GM18858 (cell line): Measurements from ENCODE around the gene TEKT5.
"Not testable (repeated sequence)": the region's sequence is repeated elsewhere in the genome, so short reads cannot be mapped to it uniquely, and the experiment has no call there.

Experiments used
- ATAC-seq: cut with Tn5 transposase; IDR thresholded peaks from one replicate; pipeline ENCODE4 v1.9.1; 2021; ENCODE audit not compliant: unreplicated experiment

TEKT5 gene

GRCh38 chr16:10637337-10638037 lies 57.2 kb downstream of the TEKT5 start:
- no peak for ATAC-seq

GRCh38 chr16:10635365-10636021 lies 59.2 kb downstream of the TEKT5 start:
- no peak for ATAC-seq

GRCh38 chr16:10633429-10633828 lies 61.3 kb downstream of the TEKT5 start:
- ATAC-seq: not testable (repeated sequence)

- ATAC-seq: no peak
These were observed 62.8 kb downstream of the TEKT5 start for GRCh38 chr16:10631886-10632285.

GRCh38 chr16:10629592-10629963 lies 65.2 kb downstream of the TEKT5 start:
- no peak for ATAC-seq

DNA sequence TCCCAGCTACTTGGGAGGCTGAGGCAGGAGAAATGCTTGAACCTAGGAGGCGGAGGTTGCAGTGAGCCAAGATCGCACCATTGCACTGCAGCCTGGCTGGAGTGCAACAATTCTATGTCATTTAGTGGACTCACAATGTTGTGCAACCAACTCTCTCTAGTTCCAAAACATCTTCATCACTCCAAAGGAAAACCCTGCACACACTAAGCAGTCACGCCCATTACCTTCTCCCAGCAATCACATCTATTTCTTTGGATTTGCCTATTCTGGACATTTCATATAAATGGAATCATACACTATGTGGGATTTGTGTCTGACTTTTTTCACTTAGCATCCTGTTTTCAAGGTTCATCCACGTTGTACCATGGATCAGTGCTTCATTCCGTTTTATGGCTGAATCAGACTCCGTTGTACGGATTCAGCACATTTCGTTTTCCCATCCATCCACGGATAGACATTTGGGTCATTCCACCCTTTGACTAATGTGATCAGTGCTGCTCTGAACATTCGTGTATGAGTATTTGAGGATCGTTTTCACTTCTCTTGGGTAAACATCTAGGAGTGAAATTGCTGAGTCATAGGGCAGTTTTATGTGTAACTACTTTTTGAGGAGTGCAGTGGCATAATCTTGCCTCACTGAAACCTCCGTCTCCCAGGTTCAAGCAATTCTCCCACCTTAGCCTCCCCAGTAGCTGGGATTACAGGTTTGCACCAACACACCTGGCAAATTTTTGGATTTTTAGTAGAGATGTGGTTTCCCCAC lies 69.0 kb downstream of the TEKT5 start:
- no peak for ATAC-seq

GRCh38 chr16:10624527-10624926 lies 70.2 kb downstream of the TEKT5 start:
- ATAC-seq: no peak

DNA sequence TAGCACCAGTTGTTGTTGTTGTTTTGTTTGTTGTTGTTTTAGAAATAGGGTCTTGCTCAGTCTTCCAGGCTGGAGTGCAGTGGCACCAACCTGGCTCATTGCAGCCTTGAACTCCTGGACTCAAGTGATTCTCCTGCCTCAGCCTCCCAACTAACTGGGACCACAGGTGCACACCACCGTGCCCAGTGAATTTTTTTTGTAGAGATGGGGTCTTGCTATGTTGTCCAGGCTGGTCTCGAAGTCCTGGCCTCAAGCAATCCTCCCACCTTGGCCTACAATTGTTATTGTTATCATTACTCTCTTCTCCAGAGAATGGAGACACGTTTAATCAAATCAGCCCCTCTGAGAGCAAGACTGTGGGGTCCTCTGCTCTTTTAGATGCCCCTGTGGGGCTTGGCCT lies 71.7 kb downstream of the TEKT5 start:
- ATAC-seq: no peak

DNA sequence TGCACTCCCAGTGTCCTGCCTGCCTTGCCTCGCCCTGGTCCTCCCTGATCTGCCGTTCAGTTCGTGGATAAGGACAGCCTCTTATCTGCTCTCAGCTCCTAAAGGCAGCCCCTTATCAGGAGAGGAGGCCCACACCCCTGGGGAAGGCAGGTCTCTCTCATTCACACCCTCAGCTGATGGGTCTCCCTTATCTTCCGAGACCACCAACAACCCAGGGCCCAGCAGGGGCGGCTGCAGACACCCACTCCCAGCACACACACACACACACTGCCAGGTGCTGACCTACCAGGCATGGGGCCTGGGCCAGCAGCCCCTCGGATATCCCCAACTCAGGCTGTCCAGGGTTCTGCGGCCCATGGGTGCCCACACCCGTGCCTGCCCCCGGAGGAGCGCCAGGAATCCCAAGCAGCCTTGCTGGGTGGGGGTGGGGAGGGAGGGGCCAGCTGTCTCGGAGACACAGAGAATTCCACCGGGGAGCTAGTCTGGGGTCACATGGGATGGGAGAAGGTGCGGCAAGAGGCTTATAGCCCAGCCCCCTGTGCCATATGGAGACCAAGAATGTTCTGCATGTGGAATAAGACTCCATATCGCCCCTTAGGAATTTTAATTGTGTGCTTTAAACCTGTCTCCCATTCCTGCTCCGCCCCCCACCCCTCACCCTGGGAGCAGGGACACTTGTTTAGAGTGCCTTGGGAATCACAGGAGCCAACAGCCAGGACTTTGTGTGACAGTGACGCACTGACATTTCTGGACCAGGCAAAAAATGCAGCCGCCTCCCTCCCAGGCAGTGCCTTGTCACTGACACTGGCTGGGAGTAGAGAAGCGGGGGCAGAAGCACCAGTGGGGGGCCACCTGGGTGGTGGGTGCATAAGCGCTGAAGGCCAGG lies 72.5 kb downstream of the TEKT5 start:
- no peak for ATAC-seq

DNA sequence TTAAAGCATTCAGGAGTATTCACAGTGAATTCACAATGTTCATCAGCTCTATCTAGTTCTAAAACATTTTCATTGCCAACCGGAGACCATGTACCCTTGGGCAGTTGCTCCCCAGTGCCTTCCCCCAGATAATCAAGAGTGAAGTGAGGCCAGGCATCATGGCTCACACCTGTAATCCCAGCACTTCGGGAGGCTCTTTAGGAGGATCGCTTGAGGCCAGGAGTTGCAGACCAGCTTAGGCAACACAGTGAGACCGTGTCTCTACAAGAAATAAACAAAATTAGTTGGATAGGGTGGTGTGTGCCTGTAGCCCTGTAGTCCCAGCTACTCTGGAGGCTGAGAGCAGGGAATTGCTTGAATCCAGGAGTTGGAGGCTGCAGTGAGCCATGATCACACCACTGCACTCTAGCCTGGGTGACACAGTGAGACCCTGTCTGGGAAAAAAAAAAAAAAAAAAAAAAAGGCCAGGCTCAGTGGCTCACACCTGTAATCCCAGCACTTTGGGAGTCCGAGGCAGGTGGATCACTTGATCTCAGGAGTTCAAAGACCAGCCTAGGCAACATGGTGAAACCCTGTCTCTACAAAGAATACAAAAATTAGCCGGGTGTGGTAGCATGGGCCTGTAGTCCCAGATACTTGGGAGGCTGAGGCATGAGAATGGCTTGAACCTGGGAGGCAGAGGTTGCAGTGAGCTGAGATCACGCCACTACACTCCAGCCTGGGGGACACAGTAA lies 73.3 kb downstream of the TEKT5 start:
- ATAC-seq: not testable (repeated sequence)

DNA sequence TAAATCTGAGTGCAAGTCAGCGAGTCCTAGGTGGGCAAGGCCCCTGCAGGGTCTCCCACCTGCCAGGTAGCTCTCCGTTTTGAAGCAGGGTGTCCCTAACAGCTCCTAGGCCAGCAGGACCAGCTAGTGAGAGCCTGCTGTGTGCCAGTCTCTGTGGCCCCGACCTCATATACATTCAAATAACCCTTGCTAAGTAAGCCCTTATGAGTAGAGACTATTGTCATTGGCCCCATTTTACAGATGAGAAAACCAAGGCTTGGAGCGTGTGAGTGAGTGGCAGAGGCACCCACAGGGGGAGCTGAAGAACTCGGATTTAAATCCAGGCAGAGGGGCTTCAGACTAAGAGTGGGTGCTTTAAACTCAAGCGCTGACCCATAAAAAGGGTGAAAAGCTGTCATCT lies 74.6 kb downstream of the TEKT5 start:
- no peak for ATAC-seq

DNA sequence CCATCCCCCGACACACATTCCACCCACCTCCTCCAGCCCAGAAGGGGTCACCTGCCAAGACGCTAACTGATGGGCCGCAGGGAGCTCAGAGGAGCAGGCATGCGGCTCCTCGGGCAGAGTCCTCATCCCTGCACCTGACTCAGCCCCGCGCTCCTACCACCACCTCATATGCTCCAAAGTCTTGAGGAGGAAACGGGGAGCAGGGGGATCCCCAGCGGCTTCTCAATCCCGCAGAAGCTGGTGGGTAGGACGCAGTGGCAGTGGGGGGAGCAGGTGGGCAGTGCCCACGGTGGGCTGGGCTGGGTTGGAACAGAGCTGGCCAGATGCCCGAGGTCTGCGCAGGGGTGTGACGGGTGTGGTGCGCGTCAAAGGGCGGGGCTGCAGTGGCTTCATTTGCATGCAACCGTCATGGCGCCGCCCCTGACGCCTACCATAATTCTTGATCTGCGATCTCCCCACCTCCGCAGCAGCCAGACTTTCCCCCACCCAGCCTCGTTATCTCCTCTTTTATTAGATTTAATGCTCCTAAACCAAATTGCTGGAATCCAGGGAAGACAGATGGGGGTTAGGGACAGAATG lies 75.4 kb downstream of the TEKT5 start:
- ATAC-seq: no peak

DNA sequence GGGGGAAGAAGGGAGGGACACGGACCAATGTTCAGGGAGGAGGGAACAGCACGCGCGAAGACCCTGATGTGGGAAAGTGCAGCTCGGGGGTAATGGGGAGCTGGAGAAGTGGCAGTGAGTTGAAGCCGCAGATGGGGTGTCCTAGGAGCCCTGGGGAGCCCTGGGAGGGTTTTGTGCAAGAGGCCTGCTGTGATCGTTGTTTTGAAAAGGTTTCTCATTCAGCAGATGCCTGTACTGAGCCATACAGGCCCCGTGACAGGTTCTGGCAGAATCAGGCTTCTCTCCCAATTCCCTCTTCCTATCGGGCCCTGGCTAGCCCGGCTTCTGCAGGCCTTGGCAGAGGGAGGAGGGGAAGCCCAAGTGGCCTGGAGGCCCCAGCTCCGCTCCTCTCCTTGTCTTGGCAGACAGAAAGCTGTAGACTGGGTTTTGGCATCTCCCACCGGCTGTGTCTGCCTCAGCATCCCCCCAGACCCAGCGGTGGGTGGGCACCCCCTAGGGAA lies 76.0 kb downstream of the TEKT5 start:
- ATAC-seq: no peak

- ATAC-seq: no peak
These were observed 76.9 kb downstream of the TEKT5 start for GRCh38 chr16:10617662-10618420.

DNA sequence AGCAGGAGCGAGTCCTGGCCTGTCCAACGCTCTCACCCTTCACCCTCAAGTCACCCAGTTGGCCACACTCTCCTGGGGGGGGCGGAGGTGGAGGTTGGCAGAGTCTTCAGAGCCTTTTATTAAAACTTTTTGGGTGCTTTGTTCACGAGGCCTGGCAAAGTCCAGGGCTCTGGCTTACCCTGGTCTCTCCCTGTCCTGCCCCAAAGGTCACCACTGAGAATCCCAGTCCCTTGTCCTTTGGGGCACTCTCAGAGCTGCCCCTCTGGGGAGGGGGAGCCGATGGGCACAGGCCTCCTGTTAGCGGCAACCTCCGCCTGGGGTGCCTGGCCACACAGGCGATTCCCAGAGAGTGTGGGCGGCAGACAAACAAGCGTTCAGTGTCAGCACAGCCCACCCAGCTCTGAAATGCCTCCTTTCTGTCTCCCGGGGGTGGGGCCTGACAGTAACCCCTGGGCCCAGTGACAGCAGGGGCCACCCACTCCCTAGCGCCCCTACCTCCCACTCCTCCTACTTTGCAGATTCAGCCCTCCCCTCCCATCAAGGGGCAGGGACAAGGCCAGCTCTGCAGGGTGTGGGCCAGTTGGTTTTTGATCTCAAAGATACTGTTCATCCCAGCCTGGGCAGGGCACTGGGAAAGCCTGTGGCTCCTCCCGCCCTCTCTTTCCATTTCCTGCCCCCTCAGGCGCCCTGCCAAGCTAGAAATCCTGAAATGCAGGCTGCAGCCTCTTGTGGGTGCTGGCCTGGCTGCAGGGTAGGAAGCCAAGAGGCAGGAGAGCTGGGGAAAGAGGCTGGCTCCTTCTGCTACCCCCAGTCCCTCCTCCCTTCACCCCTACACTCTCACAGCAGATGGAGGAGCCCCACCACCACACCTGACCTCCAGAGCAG lies 77.7 kb downstream of the TEKT5 start:
- ATAC-seq: no peak

DNA sequence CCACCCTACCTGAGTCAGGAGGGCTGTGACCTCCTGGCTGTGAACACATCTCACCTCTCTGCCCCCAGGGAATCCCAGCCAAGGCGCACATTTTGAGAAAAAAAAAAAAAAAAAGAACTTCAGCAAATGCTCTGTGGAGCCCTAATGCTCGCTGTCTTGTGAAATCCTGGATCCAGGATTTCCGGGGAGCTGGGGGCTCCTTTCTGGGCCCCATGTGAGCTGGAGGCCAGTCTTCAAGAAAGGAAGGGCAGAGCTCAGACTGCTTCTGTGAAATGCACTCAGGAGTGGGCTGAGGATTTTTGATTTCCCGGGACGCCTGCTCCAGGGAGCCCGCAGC lies 78.3 kb downstream of the TEKT5 start:
- ATAC-seq: no peak

DNA sequence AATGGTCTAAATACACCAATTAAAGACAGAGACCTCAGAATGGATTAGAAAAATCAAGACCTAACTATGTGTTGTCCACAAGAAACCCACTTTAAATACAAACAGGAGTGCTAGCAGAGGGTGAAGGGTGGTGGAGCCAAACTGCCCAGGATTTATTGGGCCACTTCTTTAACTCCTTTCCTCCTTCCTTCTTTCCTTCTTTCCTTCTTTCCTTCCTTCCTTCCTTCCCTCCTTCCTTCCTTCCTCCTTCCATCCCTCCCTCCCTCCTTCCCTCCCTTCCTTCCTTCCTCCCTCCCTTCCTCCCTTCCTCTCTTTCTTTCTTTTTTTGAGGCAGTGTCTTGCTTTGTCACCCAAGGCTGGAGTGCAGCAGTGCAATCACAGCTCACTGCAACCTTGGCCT lies 80.0 kb downstream of the TEKT5 start:
- ATAC-seq: no peak

- ATAC-seq: peak; percentile 57
These were observed 80.8 kb downstream of the TEKT5 start for GRCh38 chr16:10613785-10614485.
